SH-SY5Y (cell line): ENCODE data around the gene RYR1.

Experiments used
- GATA2 ChIP-seq: IDR thresholded peaks from 2 replicates; pipeline ENCODE4 v1.6.1; 2011; ENCODE audit warnings: mild to moderate bottlenecking, low read depth, low read length
- GATA3 ChIP-seq: IDR thresholded peaks from 2 replicates; pipeline ENCODE4 v1.6.1; 2011; ENCODE audit warnings: low read depth, mild to moderate bottlenecking, low read length, moderate library complexity

RYR1 gene

DNA sequence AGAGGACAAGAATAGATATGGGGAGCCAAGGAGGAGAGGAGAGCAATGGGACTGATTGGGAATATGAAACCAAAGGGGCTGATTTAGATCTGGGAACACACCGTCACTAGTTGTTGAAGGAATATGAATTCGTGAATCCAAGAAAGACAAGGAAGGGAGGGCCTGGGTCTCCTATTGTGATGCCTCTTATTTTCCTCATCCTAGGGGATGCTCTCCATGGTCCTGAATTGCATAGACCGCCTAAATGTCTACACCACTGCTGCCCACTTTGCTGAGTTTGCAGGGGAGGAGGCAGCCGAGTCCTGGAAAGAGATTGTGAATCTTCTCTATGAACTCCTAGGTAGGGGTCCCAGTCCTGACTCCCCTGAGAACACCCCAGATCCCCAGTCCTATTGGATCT lies 21.5 kb downstream of the RYR1 start:
- no peak for TF ChIP-seq GATA3
- no peak for TF ChIP-seq GATA2

DNA sequence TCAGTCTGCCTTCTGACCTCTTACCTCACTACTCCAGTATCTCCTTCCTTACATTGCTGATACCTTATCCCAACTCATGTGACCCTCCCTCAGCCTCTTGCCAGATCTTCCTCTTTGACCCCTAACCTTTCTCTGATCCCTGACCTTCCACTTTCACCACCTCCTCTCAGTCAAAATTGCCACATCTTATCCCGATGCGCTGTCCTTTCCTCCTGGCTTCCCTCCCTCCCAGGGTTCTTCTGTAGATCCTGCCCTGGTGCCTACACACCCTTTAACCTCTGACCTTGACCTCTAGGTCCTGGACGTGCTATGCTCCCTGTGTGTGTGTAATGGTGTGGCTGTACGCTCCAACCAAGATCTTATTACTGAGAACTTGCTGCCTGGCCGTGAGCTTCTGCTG lies 23.7 kb downstream of the RYR1 start:
- TF ChIP-seq GATA3 (no peak), GATA2 (no peak)

DNA sequence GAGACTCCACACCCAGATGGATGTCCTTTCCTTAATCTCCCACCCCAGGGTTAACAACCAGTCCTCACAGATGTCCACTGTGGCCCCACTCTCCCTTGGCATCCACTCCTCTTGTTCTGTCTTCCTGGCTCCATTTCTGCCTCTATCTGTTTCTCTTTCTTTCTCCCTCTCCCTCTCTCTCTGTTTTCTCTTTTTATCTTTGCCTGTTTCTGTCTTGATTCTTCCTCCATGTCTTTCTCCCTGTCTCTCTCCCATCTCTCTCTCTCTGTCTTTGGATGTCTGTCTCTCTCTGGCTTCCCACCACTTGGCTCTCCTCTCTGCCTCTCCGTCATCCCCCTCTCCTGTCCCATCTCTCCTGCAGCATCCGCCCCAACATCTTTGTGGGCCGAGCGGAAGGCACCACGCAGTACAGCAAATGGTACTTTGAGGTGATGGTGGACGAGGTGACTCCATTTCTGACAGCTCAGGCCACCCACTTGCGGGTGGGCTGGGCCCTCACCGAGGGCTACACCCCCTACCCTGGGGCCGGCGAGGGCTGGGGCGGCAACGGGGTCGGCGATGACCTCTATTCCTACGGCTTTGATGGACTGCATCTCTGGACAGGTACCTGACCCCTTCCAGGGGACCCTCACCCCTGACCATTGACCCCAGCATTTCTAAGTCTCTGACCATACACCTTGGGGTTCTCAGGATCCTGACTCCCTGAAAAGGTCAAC lies 24.4 kb downstream of the RYR1 start:
- TF ChIP-seq GATA3 (no peak), GATA2 (no peak)

DNA sequence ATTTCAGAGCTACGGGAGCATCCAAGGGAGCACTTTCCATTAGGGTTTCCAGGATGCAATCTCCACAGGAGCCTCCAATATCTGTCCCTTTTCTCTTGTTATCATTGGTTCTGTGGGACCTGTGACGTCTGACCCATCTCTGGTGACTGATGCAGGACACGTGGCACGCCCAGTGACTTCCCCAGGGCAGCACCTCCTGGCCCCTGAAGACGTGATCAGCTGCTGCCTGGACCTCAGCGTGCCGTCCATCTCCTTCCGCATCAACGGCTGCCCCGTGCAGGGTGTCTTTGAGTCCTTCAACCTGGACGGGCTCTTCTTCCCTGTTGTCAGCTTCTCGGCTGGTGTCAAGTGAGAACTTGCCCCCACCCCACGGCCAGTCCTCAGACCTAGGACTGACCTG lies 25.5 kb downstream of the RYR1 start:
- TF ChIP-seq GATA3 (no peak), GATA2 (no peak)

DNA sequence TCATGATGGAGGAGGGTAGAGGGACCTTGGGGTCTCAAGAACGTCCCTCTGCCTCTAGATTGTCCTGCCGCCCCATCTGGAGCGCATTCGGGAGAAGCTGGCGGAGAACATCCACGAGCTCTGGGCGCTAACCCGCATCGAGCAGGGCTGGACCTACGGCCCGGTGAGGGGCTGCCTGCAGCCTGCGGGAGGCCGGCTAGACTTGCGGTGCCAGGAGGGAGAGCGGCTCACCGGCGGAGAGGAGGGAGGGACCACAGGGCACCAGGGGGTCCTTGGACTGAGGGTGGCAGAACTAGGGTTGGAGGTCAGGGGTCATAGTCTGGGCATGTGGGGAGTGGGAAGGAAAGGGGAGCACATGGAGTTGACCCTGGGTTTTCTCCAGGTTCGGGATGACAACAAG lies 29.9 kb downstream of the RYR1 start:
- TF ChIP-seq GATA2 (no peak), GATA3 (no peak)

DNA sequence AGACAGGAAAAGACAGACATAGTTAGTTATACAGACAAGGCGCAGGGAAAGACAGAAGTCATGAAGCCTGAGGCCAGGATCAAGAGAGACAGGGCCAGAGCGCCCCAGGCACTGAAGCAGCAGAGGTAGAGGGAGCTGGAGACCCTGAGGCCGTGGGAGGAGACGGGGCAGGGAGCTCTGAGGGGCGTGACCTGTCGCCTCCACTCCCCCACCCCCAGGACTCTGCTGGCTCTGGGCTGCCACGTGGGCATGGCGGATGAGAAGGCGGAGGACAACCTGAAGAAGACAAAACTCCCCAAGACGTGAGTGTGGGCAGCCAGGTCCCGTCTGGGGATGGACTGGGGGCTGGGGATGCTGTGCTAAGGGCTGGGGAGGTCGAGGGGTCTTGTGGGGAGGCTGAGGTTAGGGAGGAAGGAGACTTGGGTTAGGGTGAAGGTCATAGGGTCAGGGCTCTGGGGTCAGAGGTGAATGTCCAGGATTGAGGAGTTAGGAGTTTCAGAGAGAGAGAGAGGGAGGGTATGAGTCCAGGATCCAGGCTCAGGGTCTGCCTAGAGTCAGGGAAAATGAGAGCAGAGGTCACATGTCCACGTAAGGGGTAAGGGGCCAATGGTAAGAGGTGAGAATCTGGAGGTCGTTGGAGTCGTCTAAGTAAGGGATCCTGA lies 31.1 kb downstream of the RYR1 start:
- TF ChIP-seq GATA3 (no peak), GATA2 (no peak)

DNA sequence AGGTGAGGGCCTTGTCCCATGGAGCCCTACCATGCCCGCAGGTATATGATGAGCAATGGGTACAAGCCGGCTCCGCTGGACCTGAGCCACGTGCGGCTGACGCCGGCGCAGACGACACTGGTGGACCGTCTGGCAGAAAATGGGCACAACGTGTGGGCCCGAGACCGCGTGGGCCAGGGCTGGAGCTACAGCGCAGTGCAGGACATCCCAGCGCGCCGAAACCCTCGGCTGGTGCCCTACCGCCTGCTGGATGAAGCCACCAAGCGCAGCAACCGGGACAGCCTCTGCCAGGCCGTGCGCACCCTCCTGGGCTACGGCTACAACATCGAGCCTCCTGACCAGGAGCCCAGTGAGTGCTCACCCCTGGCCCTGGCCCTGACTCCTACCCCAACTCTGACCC lies 32.6 kb downstream of the RYR1 start:
- TF ChIP-seq GATA3 (no peak), GATA2 (no peak)

DNA sequence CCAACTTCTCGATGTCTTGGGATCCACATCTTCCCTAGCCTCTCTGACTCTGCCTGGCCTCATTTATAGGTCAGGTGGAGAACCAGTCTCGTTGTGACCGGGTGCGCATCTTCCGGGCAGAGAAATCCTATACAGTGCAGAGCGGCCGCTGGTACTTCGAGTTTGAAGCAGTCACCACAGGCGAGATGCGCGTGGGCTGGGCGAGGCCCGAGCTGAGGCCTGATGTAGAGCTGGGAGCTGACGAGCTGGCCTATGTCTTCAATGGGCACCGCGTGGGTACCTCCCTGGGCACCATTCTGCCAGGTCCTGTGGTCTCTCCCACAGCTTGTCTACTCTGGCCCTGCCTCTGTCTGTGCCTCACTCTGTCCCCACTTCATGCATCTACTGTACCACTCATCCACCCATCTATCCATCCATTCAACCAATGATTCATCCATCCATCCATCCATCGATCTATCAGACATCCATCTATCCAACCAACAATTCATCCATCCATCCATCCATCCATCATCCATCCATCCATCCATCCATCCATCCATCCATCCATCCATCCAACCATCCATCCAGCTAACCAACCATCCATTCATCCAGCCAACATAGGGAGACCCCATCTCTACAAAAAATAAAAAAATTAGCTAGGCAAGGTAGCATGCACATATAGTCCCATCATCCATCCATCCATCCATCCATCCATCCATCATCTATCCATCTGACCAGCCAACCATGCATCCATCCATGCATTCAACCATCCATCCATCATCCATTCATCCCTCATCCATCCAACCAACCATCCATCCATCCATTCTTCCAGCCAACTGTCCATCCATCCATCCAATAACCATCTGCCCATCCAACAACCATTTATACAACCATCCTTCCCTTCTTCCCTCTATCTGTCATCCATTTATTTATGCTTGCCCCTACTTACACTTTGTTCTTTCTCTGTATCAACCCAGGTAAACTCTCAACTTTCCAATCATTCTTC lies 34.3 kb downstream of the RYR1 start:
- no peak for TF ChIP-seq GATA2
- TF ChIP-seq GATA3 = no peak

DNA sequence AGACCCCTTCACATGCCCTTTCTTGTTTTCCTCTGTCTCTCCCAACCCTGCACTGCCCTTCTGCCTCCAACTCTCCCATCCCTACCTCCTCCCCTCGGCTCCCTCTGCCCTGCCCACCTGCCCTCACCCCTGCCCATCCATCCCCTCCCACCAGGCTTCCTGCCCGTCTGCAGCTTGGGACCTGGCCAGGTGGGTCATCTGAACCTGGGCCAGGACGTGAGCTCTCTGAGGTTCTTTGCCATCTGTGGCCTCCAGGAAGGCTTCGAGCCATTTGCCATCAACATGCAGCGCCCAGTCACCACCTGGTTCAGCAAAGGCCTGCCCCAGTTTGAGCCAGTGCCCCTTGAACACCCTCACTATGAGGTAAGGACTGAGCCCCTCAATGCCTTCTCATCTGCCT lies 35.7 kb downstream of the RYR1 start:
- TF ChIP-seq GATA3 (no peak), GATA2 (no peak)

DNA sequence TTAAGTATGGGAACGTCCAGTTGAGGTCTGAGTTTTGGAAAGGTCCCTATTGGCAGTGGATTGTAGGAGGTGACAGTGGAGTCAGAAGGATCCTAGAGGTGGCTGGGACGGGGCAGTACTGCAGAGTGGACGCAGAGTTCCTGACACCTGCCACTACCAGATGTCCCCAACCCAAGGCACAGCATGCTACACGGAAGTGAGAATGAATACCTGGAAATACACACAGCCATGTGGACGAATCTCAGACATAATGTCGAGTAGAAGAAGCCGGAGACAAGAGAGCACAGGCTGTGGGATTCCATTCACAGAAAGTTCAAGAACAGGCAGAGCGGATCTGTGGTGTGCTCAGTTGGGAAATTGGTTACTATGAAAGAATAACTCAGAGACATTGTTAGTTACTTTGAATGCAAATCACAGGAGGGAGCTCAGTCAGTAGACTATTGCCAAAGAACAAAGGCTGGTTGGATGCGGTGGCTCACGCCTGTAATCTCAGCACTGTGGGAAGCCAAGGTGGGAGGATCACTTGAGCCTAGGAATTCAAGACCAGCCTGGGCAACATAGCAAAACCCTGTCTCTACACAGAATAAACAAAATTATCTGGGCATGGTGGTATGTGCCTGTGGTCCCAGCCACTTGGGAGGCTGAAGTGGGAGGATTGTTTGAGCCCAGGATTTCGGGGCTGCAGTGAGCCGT lies 37.4 kb downstream of the RYR1 start:
- no peak for TF ChIP-seq GATA2
- TF ChIP-seq GATA3 = no peak

DNA sequence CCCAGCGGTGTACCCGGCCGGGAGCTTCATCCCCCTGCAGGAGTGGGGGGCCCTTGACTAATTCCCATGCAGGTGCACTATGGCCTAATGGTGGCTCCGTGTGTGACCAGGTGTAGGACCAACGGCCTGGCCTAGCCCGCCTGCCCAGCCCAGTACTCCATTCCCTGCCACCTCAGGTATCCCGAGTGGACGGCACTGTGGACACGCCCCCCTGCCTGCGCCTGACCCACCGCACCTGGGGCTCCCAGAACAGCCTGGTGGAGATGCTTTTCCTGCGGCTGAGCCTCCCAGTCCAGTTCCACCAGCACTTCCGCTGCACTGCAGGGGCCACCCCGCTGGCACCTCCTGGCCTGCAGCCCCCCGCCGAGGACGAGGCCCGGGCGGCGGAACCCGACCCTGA lies 39.7 kb downstream of the RYR1 start:
- TF ChIP-seq GATA2 (no peak), GATA3 (no peak)

DNA sequence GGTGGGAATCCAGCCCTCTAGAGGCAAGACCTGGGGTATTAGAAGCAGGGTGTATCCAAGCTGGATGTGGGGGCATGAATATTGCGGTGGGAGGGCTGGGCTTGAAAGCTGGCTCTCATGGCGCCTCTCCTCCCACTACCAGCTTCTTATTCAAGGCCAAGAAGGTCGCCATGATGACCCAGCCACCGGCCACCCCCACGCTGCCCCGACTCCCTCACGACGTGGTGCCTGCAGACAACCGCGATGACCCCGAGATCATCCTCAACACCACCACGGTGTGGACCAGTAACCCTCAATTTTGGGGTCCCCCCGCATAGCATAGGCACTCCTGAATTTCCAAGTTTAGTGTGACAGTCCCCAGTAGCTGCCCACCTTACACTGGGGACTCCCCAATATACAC lies 41.7 kb downstream of the RYR1 start:
- no peak for TF ChIP-seq GATA3
- TF ChIP-seq GATA2 = no peak

DNA sequence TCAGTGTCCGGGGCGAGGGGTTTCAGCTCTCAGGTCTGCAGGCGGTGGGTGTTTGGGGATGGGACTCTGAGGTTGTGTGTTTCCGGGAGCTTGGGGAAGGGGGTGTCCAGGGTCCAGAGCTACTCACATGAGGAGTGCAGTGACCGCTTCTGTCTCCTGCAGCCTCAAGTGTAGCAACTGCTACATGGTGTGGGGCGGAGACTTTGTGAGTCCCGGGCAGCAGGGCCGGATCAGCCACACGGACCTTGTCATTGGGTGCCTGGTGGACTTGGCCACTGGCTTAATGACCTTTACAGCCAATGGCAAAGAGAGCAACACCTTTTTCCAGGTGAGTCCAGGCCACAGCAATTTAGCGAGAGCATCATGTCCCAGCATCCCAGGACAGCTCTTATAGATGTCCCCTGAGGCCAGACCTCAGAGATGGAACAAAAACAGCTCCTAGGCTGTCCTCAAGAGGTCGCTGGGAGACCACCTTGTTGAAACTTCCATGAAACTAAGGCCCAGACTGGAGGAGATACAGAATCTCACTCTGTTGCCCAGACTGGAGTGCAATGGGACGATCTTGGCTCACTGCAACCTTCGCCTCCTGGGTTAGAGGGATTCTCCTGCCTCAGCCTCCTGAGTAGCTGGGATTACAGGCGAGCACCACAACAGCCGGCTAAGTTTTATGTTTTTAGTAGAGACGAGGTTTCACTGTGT lies 44.9 kb downstream of the RYR1 start:
- TF ChIP-seq GATA2 = no peak
- no peak for TF ChIP-seq GATA3

DNA sequence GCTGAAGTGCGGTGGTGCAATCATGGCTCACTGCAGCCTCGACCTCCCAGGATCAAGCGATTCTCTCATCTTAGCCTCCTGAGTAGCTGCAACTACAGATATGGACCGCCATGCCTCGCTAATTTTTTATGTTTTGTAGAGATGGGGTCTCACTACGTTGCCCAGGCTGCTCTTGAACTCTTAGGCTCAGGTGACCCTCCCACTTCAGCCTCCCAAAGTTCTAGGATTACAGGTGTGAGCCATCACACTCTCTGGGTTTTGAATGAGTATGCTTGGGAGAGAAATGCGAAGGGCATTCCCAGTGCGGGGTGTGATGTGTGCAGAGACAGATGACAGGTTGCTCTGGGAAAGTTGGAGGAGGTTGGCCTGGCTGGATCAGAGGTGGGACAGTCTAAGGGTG lies 49.0 kb downstream of the RYR1 start:
- no peak for TF ChIP-seq GATA3
- no peak for TF ChIP-seq GATA2
